Lung microvascular endothelial cell (primary cell): ENCODE data around the gene MAN2B2. TPM values are rescaled to one million over a fixed set of nuclear protein-coding genes. Genes with fewer than 3 reads are reported as not detected.
"Not testable (repeated sequence)": the region's sequence is repeated elsewhere in the genome, so short reads cannot be mapped to it uniquely, and the experiment has no call there.

Experiments
- DNase-seq, 2 donors: peaks; one replicate each; pipeline versions ENCODE4 v3.0.0 to v3.0.0-alpha.2; 2010; ENCODE audit warnings: low read depth in 2 of 2
- total RNA-seq: library from RNA; depleted of rRNA; stranded (reverse); fragments of >200 nt; gene quantifications from 2 replicates; pipeline ENCODE4 v1.2.1, GENCODE V29; 2014

The MAN2B2 gene
- total RNA-seq, 1 donor from 2014 or later = 8.9 TPM

GRCh38 chr4:6613676-6614651 is 39.0 kb downstream of the MAN2B2 start:
- no peak for DNase-seq

- no peak for DNase-seq
Measured at GRCh38 chr4:6614701-6615230, 39.8 kb downstream of the MAN2B2 start.

GRCh38 chr4:6616087-6616995 is 41.4 kb downstream of the MAN2B2 start:
- DNase-seq = no peak

GRCh38 chr4:6617246-6617645 is 42.3 kb downstream of the MAN2B2 start:
- DNase-seq = no peak

- no peak for DNase-seq
Measured at GRCh38 chr4:6618386-6619115, 43.6 kb downstream of the MAN2B2 start.

- DNase-seq = no peak
Measured at GRCh38 chr4:6619116-6619465, 44.1 kb downstream of the MAN2B2 start.

GRCh38 chr4:6619466-6620255 is 44.7 kb downstream of the MAN2B2 start:
- DNase-seq = no peak

- no peak for DNase-seq
Measured at GRCh38 chr4:6620296-6620695, 45.3 kb downstream of the MAN2B2 start.

GRCh38 chr4:6620891-6621555 is 46.0 kb downstream of the MAN2B2 start:
- no peak for DNase-seq

- DNase-seq = no peak
Measured at GRCh38 chr4:6621556-6621927, 46.6 kb downstream of the MAN2B2 start.

- DNase-seq = no peak
Measured at GRCh38 chr4:6622744-6623143, 47.8 kb downstream of the MAN2B2 start.

- DNase-seq = no peak
Measured at GRCh38 chr4:6625256-6625655, 50.3 kb downstream of the MAN2B2 start.

- no peak for DNase-seq
Measured at GRCh38 chr4:6626066-6626465, 51.1 kb downstream of the MAN2B2 start.

- DNase-seq = no peak
Measured at GRCh38 chr4:6627832-6628231, 52.8 kb downstream of the MAN2B2 start.

GRCh38 chr4:6628484-6628883 is 53.5 kb downstream of the MAN2B2 start:
- DNase-seq = not testable (repeated sequence)

- no peak for DNase-seq
Measured at GRCh38 chr4:6632125-6632524, 57.1 kb downstream of the MAN2B2 start.

- DNase-seq = peak in 1 of 2 donors; percentile 23
Measured at GRCh38 chr4:6633091-6633906, 58.3 kb downstream of the MAN2B2 start.

- DNase-seq = no peak
Measured at GRCh38 chr4:6634746-6635145, 59.8 kb downstream of the MAN2B2 start.

- DNase-seq = no peak
Measured at GRCh38 chr4:6639137-6639680, 64.2 kb downstream of the MAN2B2 start.
